HG03097 (cell line): ENCODE data around the gene PRKAR2B.

Source experiments
- ATAC-seq: cut with Tn5 transposase; IDR thresholded peaks from one replicate; pipeline ENCODE4 v1.9.1; 2021; ENCODE audit not compliant: unreplicated experiment, low FRiP score

PRKAR2B gene

GRCh38 chr7:107171496-107171895, 127.0 kb downstream of the PRKAR2B start:
- no peak for ATAC-seq

GRCh38 chr7:107172276-107173032, 127.9 kb downstream of the PRKAR2B start:
- ATAC-seq = no peak

GRCh38 chr7:107173191-107173590, 128.7 kb downstream of the PRKAR2B start:
- no peak for ATAC-seq

- ATAC-seq = peak; percentile 28
Measured at GRCh38 chr7:107173691-107174406, 129.3 kb downstream of the PRKAR2B start.

DNA sequence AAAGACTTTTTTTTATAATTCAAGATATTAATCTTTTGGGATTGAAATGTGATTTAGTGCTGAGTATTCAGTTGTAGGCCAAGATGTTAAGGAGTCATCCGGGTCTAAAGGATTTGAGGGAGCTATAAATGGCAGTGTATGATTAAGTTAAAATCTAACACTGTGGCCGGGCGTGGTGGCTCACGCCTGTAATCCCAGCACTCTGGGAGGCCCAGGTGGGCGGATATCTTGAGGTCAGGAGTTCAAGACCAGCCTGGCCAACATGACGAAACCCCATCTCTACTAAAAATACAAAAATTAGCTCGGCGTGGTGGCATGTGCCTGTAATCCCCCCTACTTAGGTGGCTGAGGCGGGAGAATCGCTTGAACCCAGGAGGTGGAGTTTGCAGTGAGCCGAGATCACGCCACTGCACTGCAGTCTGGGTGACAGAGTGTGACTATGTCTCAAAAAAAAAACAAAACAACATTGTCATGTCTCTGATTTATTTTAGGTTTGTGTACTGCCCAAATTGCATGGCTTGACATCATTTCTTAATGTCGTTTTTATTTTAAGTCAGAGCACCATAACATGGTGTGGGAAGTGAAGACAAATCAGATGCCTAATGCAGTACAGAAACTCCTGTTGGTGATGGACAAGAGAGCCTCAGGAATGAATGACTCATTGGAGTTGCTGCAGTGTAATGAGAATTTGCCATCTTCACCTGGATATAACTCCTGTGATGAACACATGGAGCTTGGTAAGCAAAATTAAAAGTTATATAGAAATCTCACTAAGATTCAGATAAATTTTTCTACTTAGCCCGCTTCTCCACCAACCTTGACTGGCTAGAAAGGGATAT, 135.0 kb downstream of the PRKAR2B start:
- no peak for ATAC-seq

GRCh38 chr7:107180378-107180777, 135.9 kb downstream of the PRKAR2B start:
- ATAC-seq = no peak

- no peak for ATAC-seq
Measured at GRCh38 chr7:107181172-107181571, 136.7 kb downstream of the PRKAR2B start.

GRCh38 chr7:107185716-107186115, 141.2 kb downstream of the PRKAR2B start:
- no peak for ATAC-seq

DNA sequence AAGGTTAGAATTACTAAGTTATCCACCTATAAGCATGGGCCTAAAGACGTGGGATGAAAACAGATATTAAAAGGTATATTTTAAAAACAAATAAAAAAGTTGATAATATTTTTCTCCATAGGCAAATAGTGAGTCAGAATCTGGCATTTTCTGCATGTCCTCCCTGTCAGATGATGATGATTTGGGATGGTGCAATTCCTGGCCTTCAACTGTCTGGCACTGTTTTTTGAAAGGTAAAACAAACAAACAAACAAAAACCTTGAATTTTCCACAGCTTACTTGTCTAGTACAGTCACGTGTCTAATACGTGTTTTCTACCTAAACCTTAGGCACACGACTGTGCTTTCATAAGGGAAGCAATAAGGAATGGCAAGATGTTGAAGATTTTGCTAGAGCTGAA, 141.7 kb downstream of the PRKAR2B start:
- ATAC-seq = no peak

DNA sequence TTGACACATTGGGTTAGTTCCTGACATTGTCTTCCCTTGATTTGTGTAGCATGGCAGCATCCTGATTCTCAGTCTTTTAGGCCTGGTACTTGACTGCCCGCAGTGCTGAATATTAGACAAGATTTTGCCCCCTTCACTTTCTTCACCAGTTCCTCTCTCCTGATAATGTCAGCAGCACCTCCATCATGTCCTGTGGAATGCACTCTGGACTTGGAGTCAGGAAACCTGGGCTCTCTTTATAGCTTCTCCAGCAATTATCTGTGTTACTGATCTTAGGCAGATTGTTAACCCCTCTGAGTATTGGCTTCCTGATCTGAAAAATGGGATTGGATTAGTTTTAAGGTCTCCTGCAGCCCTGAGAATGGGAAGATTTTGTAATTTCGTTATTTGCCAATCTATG, 143.3 kb downstream of the PRKAR2B start:
- ATAC-seq = no peak

GRCh38 chr7:107190090-107190489, 145.6 kb downstream of the PRKAR2B start:
- no peak for ATAC-seq

DNA sequence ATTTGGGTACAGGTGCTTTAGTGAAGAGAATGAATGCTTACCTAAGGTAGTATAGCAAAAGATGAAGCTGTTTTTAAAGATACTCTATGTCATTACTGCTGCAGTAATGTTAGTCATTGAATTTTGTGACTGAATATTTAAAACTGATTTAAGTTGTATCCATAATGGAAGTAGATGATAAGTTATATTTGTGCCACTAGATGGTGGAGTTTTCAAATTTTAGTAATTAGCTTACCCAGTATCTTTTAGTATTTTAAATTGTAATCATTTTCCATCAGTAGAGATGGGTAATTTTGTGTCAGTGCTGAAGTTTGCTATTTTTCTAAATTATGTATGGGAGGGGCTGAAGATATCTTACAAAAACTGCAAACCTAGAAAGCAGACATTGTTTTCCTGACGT, 149.5 kb downstream of the PRKAR2B start:
- ATAC-seq = no peak

- no peak for ATAC-seq
Measured at GRCh38 chr7:107196834-107197610, 152.5 kb downstream of the PRKAR2B start.

DNA sequence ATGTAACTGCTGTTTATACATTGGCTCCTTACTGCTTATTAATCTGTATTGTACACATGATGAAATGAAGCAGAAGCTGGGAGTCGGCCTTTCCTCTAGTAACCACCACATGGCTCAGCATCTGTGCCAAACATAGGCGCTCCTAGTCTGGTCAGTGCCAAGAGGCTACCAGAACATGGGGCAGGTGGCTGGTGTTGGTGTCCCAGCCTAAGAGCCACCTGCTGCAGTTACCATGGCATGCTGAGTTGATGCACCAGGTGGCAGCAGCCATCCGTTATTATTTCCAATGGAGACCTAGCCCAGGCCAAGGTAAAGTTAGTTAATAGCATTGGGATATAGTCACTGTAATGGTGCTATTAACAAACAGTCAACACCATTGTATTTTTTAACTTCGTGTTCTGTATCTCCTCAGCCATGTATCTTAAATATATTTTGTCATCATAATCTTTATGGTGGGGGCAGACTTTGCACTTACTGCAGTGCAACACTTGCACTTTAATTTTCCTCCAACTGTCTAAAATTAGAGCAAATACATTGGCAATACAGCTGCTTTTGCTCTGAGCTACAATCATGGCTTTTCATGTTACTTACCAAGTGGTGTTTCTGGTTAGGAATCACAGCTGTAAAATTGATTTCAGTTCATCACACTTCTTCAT, 157.4 kb downstream of the PRKAR2B start:
- no peak for ATAC-seq

- ATAC-seq = no peak
Measured at GRCh38 chr7:107203607-107204006, 159.1 kb downstream of the PRKAR2B start.

DNA sequence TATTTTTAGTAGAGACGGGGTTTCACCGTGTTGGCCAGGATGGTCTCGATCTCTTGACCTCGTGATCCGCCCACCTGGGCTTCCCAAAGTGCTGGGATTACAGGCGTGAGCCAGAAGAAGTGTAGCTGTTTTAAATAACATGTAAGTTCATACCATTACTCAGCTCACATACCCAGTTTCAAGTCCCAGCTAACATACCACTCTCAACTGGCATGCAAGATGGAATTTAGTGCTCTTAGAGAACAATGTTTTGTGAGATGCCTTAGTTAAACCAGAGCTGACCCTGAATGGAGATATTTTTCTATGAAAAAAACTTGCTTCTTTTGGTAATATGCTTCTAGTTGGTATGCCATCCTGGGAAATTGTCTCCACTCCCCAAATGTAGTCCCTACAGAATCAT, 161.6 kb downstream of the PRKAR2B start:
- no peak for ATAC-seq

DNA sequence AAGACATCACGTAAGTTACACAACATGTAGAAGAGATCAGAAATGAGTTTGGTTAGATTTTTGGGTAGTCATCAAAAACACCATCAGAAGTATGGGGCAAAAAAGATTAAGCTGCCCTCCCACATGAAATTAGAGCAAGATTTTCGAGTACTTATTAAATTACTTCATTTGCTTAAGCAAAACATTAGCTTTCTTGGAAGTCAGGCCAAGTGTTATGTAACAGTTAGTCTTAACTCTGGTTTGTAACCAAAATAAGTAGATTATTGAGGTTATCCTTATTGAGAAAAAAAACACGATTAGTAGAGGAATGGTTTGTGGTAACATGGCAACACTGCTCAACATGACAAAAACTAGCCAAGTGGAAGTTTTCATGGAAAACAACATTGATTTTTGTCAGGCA, 162.2 kb downstream of the PRKAR2B start:
- no peak for ATAC-seq

GRCh38 chr7:107207459-107207858, 163.0 kb downstream of the PRKAR2B start:
- no peak for ATAC-seq

DNA sequence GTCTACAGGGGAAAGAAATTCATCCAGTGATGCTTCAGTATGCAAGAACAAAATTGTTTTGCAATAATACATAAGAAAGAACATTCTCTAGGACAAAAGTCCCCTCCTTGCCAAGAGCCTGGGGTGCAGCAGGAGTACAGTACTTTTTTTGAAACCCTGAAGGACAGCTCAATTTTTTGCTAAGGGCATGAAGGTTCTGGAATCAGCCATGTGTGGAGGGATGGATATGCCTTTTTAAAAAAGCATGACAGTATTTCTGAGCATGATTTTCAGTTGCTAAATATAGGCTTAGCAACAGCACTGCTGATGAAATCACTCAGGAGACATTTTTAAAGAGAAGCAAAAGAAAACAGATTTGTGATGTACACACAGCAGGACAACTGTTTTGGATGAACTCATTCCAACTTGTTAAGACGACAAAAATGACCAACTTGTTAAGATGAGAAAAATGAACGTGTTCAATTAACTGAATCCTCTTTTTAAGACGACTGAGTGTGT, 163.6 kb downstream of the PRKAR2B start:
- ATAC-seq = no peak

- no peak for ATAC-seq
Measured at GRCh38 chr7:107208563-107208962, 164.1 kb downstream of the PRKAR2B start.
